RWPE2 (cell line): ENCODE data around the gene USP50.

Experiments
- ATAC-seq: fragments of 200-7000 bp; cut with Tn5 transposase; 3 replicates; pipeline ENCODE4 v1.9.1; 2021; ENCODE audit warnings: low read depth
- DNase-seq: peaks from one replicate; pipeline ENCODE4 v3.0.0-alpha.2; 2020; ENCODE audit warnings: low spot score
- H3K27ac ChIP-seq: fragments of 450-650 bp; 2 replicates; pipeline ENCODE4 v1.5.1; 2017; ENCODE audit warnings: mild to moderate bottlenecking; ENCODE audit not compliant: poor library complexity, severe bottlenecking
- H3K27me3 ChIP-seq: fragments of 250-450 bp; sonication (Bioruptor Pico); 2 replicates; pipeline ENCODE4 v1.5.1; 2021; ENCODE audit warnings: mild to moderate bottlenecking, moderate library complexity; ENCODE audit not compliant: insufficient read depth, poor library complexity, severe bottlenecking
- H3K36me3 ChIP-seq: fragments of 250-450 bp; sonication (Bioruptor Pico); 2 replicates; pipeline ENCODE4 v1.5.1; 2020; ENCODE audit warnings: low read depth, mild to moderate bottlenecking, moderate library complexity
- H3K4me1 ChIP-seq: fragments of 250-450 bp; sonication (Bioruptor Pico); 2 replicates; pipeline ENCODE4 v1.5.1; 2021; ENCODE audit warnings: mild to moderate bottlenecking, moderate library complexity; ENCODE audit not compliant: insufficient read depth, poor library complexity, severe bottlenecking
- H3K4me3 ChIP-seq: fragments of 250-450 bp; sonication (Bioruptor Pico); 2 replicates; pipeline ENCODE4 v1.5.1; 2021; ENCODE audit warnings: mild to moderate bottlenecking, moderate library complexity; ENCODE audit not compliant: severe bottlenecking
- H3K9me3 ChIP-seq: fragments of 250-450 bp; sonication (Bioruptor Pico); 2 replicates; pipeline ENCODE4 v1.5.1; 2021; ENCODE audit warnings: mild to moderate bottlenecking, moderate library complexity; ENCODE audit not compliant: severe bottlenecking
- CTCF ChIP-seq: fragments of 450-650 bp; IDR thresholded peaks from one replicate; pipeline ENCODE4 v1.5.1; 2017; ENCODE audit warnings: mild to moderate bottlenecking, moderate library complexity; ENCODE audit not compliant: poor library complexity, severe bottlenecking

The USP50 gene

GRCh38 chr15:50542887-50543210 lies 3.6 kb downstream of the USP50 start:
- Histone ChIP-seq H3K36me3 (no peaks in the 10 kb centered on the region), H3K4me1 (peaks cover 4% of the 10 kb centered on the region), H3K9me3 (no peaks in the 10 kb centered on the region), H3K27ac (no peak overlapping the region), H3K4me3 (no peak overlapping the region), H3K27me3 (no peaks in the 10 kb centered on the region)
- ATAC-seq = peak; percentile 71
- DNase-seq = no peak
- no peak for TF ChIP-seq CTCF

GRCh38 chr15:50531766-50532165 lies 14.7 kb downstream of the USP50 start:
- ATAC-seq (no peak), DNase-seq (no peak)
- no peaks in the 10 kb centered on the region for H3K27me3 ChIP-seq
- H3K9me3 ChIP-seq = no peaks in the 10 kb centered on the region
- no peak overlapping the region for H3K4me3 ChIP-seq
- no peaks in the 10 kb centered on the region for H3K36me3 ChIP-seq
- no peaks in the 10 kb centered on the region for H3K4me1 ChIP-seq
- no peak for TF ChIP-seq CTCF
- H3K27ac ChIP-seq = no peak overlapping the region

- Histone ChIP-seq H3K4me3 (no peak overlapping the region), H3K9me3 (no peaks in the 10 kb centered on the region), H3K27ac (no peak overlapping the region), H3K4me1 (no peaks in the 10 kb centered on the region), H3K36me3 (no peaks in the 10 kb centered on the region), H3K27me3 (no peaks in the 10 kb centered on the region)
- ATAC-seq (no peak), DNase-seq (no peak)
- TF ChIP-seq CTCF = no peak
Observed at GRCh38 chr15:50531163-50531562, 15.3 kb downstream of the USP50 start.

GRCh38 chr15:50523851-50524251 lies 22.6 kb downstream of the USP50 start:
- Histone ChIP-seq H3K4me3 (no peak overlapping the region), H3K36me3 (no peaks in the 10 kb centered on the region), H3K27ac (no peak overlapping the region), H3K27me3 (no peaks in the 10 kb centered on the region), H3K9me3 (no peaks in the 10 kb centered on the region), H3K4me1 (no peaks in the 10 kb centered on the region)
- DNase-seq (no peak), ATAC-seq (no peak)
- no peak for TF ChIP-seq CTCF

GRCh38 chr15:50519740-50520425 lies 26.6 kb downstream of the USP50 start:
- ATAC-seq (no peak), DNase-seq (no peak)
- Histone ChIP-seq H3K4me3 (no peak overlapping the region), H3K9me3 (no peaks in the 10 kb centered on the region), H3K36me3 (no peaks in the 10 kb centered on the region), H3K4me1 (no peaks in the 10 kb centered on the region), H3K27me3 (no peaks in the 10 kb centered on the region), H3K27ac (no peak overlapping the region)
- no peak for TF ChIP-seq CTCF
